ENCODE measurements around the gene PUSL1. TPM values are rescaled to one million over a fixed set of nuclear protein-coding genes. Genes with fewer than 3 reads are reported as not detected.

The PUSL1 gene
- total RNA-seq, 1 donor from 2014 or later = 19.0 TPM

DNA sequence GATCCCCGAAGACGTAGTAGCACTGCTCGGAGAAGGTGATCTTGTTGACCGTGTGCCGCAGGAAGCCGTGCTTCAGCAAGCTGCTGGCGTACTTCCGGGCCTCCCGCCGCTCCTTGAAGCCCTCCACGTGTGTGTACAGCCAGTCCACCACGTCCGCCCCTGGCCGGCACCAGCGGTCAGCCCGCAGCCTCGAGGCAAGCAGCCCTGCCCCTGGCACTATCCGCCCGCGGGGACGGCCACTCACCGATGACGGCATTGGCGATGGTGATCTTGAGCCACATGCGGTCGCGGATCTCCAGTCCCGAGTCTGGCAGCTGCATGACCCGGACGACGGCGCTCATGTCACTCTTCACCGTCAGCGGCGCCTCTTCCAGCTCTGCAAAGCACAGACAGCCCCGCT is 29.9 kb downstream of the PUSL1 start:
- DNase-seq (ENCODE audit: low spot score) = no peak

DNA sequence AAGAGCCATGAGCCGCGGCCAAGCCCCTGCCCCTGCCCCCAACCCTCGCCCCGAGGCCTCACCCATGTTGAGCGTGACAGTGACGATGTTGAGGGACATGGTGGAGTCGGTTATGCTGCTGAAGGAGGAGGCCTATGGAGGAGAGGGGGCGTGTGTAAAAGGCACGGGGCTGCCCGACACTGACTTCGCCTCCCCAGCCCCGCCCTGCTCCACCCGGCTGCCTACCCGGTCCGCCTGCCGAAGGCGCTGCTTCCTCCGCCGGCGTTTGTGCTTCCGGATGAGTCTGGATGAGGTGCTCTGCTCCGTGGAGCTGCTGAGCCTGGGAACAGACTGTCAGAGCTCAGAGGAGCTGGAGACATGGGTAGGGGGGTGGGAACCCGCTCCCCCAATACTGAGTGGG is 31.8 kb downstream of the PUSL1 start:
- DNase-seq (ENCODE audit: low spot score) = no peak

- DNase-seq (ENCODE audit: low spot score) = no peak
Measured at GRCh38 chr1:1340791-1341548, 32.6 kb downstream of the PUSL1 start.

GRCh38 chr1:1341549-1342021 is 33.2 kb downstream of the PUSL1 start:
- no peak for DNase-seq (ENCODE audit: low spot score)

GRCh38 chr1:1342061-1342562 is 33.7 kb downstream of the PUSL1 start:
- no peak for DNase-seq (ENCODE audit: low spot score)

- DNase-seq (ENCODE audit: low spot score) = no peak
Measured at GRCh38 chr1:1342584-1343115, 34.3 kb downstream of the PUSL1 start.

- DNase-seq (ENCODE audit: low spot score) = no peak
Measured at GRCh38 chr1:1343811-1344421, 35.5 kb downstream of the PUSL1 start.

GRCh38 chr1:1344655-1345361 is 36.4 kb downstream of the PUSL1 start:
- DNase-seq (ENCODE audit: low spot score) = no peak

DNA sequence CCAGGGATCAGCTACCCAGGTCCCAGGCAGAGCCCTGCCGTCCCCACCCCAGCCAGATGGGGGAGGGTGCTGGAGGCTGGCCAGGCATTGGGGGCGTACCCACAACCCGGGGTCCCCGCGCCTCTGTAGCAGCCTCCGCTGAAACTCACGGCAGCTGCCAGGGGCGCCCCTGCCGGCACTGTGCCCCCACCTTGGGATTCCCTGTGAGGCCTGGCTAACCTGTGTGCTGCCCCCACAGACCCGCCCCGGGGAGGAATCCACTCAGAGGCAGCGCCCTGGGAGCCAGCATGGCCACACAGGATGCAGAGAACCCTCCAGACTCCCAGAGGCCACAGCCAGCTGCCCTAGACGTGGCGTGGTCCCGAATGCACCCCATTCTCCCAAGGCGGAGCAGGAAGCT is 37.0 kb downstream of the PUSL1 start:
- DNase-seq (ENCODE audit: low spot score) = no peak

DNA sequence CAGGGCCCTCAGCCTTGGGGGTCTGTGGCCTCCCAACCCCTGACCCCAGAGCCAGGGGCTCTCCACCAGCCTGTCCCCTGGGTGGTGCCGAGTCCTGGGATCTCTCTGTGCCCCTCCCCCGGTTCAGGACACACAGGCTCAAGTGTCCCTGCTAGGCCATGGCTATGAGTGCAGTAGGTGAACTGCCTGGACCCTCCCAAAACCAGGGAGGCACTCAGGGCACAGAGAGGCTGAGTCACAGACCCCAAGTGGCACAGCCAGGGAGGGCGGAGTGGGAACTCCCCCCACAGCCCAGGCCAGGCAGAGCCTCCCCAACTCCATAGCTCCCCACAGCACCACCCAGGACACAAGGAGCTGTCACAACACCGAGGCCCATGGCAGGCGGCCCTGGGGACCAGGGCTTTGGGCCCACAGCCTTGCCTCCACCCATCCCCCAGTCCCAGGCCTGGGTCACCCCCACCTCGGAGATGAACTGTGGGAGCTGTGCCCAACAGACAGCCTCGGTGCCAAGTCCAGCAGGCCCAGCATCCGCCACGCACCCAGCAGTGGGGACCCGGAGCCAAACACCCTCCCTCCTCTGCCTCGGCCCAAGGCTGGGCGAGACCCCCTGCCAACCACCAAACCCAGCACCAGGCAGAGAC is 37.6 kb downstream of the PUSL1 start:
- DNase-seq (ENCODE audit: low spot score) = no peak

DNA sequence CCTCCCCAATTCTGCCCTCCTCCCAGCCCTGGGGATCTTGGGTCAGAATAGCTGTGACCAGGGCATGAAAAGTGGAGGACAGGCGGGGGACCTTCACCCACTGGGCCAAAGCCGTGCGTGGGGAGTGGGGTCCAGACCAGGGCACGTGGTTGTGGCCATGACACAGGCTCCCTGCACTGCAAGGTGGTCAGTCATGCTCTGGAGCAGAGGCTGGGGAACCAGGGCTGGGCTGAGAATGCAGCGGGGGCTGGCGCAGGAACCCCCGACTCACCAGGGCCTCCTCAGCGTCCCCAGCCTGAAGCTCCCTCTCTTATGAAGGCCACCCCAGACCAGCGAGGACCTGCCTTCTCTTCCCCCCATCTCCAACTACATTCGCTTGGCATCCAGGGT is 38.1 kb downstream of the PUSL1 start:
- DNase-seq (ENCODE audit: low spot score) = no peak

GRCh38 chr1:1347026-1347595 is 38.7 kb downstream of the PUSL1 start:
- no peak for DNase-seq (ENCODE audit: low spot score)

- DNase-seq (ENCODE audit: low spot score) = no peak
Measured at GRCh38 chr1:1347663-1348419, 39.4 kb downstream of the PUSL1 start.

GRCh38 chr1:1348420-1349255 is 40.2 kb downstream of the PUSL1 start:
- DNase-seq (ENCODE audit: low spot score) = no peak

DNA sequence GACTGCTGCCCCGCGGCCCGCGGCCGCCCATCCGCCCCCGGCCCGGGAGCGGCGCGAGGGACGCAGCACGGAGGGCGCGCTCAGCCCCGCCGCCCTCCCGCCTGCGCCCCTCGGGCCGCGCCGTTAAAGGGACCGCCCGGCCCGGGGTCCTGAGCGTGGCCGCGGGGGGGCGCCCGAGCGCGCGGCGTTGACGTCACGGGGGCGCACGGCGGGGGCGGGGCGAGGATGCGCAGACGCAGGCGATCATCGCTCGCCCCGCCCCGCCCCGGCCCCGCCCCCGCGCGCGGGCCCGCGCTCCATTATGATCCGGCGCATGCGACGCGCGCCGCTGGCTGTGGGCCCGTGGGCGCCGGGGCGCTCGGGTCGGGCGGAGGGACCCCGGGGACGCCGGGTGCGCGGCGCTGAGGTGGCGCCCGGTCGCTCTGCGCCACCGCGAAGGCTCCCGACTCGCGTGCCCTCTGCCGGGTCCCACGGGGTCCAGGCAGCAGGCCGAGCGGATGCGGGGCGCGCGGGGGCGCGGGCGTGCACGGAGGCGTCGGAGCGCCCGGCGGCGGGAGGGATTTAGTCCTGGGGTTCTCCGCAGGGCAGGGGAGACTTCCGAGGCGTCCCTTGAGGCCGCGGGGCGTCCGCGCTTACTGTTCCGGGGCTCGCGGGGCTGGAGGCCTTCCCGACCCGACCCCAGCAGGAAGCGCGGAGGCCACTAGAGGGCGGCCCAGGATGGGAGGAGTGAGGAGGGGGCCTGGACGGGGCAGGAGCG is 41.0 kb downstream of the PUSL1 start, which contains the start of gene DVL1:
Gene DVL1, minus strand, starts transcription at position 163 of the 757 bp plus-strand sequence. CDS start 353 bp downstream, outside the sequence.
- no peak for DNase-seq (ENCODE audit: low spot score)

DNA sequence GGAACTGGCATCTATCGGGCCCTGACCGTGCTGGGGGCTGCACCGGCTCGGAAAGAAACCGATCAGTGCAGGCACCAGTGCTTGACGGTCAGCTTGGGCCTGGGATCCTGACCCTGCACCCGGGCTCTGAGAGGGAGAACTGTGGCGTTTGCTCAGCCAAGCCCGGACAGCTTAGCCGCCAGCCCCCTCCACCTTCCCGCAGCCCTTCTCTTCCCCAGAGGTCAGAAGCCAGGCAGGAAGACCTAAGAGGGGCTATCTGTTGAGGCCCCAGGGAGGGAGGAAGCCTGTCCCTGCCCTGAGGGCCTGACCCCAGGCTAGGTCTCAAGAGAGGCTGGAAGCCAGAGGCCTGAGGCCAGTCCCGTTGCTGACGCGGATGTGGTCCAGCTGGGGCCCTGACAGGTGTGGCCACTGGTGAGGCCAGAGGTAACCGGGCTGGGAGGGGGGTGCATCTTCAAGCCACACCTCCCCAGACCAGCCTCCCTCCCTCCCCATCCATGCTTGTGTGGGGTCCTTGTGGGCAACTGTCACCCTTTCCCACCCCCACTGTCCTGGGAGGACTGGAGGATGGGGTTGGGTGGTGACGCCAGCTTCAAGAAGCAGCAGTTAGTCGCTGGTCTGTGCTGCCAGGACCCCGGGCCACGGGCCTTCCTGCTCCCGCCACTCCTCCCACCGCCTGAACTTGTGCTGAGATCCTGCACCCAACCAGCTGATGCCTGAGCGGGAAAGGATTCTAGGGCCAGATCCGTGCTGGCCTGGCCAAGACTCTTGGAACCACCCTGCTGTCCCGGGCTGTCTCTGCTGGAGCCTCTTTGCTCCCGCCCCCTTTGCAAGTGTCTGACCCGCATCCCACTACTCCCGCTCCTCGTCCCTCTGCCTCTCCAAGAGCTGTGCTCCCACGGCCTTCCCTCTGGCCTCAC is 43.4 kb downstream of the PUSL1 start:
- DNase-seq (ENCODE audit: low spot score) = no peak

DNA sequence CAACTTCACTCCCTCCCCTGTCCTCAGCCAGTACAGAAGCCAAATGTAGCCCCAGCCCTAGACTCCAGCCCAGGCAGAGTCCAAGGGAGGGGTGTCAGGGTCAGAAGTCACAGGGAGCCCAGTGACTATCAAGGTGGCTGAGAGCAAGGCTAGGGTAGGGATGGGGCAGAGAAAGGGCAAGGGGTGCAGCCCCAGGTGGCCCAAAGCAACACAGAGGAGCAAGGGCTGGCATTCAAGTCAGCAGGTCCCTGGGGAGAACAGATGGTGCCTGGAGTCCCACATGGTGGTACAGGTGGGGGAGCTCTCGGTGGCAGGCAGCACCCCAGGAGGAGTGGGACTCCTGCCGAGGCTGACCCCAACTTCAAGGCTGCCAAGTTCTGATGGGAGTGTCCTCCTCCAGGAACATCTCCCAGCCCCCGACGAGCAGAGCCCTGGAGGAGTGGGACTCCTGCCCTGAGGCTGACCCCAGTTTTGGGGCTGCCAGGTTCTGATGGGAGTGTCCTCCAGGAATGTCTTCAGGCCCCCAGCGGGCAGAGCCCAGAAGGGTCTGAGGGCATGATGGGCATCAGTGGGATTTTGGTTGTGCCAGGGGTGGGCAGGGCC is 44.5 kb downstream of the PUSL1 start:
- DNase-seq (ENCODE audit: low spot score) = no peak
